Ishikawa (cell line): ENCODE results near the gene TBC1D8.

ENCODE experiments used
- CEBPB ChIP-seq: IDR thresholded peaks from 2 replicates; pipeline ENCODE4 v1.6.1; 2012
- CREB1 ChIP-seq: IDR thresholded peaks from 2 replicates; pipeline ENCODE4 v1.6.1; 2012; ENCODE audit warnings: low read depth
- EGR1 ChIP-seq: IDR thresholded peaks from 2 replicates; pipeline ENCODE4 v1.6.1; 2012
- EP300 ChIP-seq: IDR thresholded peaks from 2 replicates; pipeline ENCODE4 v1.6.1; 2012; ENCODE audit warnings: borderline replicate concordance
- FOXM1 ChIP-seq: IDR thresholded peaks from 2 replicates; pipeline ENCODE4 v1.6.1; 2012; ENCODE audit warnings: low read depth, borderline replicate concordance
- NFIC ChIP-seq: IDR thresholded peaks from 2 replicates; pipeline ENCODE4 v1.6.1; 2012
- RAD21 ChIP-seq: IDR thresholded peaks from 2 replicates; pipeline ENCODE4 v1.6.1; 2012; ENCODE audit warnings: low read depth
- REST ChIP-seq: IDR thresholded peaks from 2 replicates; pipeline ENCODE4 v1.6.1; 2012; ENCODE audit warnings: low read depth, mild to moderate bottlenecking
- TAF1 ChIP-seq: IDR thresholded peaks from 2 replicates; pipeline ENCODE4 v1.6.1; 2012; ENCODE audit warnings: low read depth, mild to moderate bottlenecking
- TCF12 ChIP-seq: IDR thresholded peaks from 2 replicates; pipeline ENCODE4 v1.6.1; 2012; ENCODE audit warnings: low read depth
- TEAD4 ChIP-seq: IDR thresholded peaks from 2 replicates; pipeline ENCODE4 v1.6.1; 2012
- YY1 ChIP-seq: IDR thresholded peaks from 2 replicates; pipeline ENCODE4 v1.6.1; 2012; ENCODE audit warnings: low read depth
- ZBTB7A ChIP-seq: IDR thresholded peaks from 2 replicates; pipeline ENCODE4 v1.6.1; 2012; ENCODE audit warnings: low read depth
- TF ChIP-seq, protein P1 (sequence below): IDR thresholded peaks from 2 replicates; pipeline ENCODE4 v1.6.1; 2012
- TF ChIP-seq, protein P2 (sequence below): IDR thresholded peaks from 2 replicates; pipeline ENCODE4 v1.6.1; 2012

Gene TBC1D8

GRCh38 chr2:101064868-101065549, 86.2 kb downstream of the TBC1D8 start:
- peak; percentile 64; the same call in 1 of the 2 replicates for TF ChIP-seq EP300
- no peak for TF ChIP-seq CEBPB
- peak; percentile 58; the same call in 1 of the 2 replicates for TF ChIP-seq FOXM1
- no peak for TF ChIP-seq CREB1
- no peak for TF ChIP-seq RAD21
- peak; percentile 70 for TF ChIP-seq TCF12
- peak; percentile 65 for TF ChIP-seq NFIC
- no peak for TF ChIP-seq EGR1
- TF ChIP-seq, protein P1, sequence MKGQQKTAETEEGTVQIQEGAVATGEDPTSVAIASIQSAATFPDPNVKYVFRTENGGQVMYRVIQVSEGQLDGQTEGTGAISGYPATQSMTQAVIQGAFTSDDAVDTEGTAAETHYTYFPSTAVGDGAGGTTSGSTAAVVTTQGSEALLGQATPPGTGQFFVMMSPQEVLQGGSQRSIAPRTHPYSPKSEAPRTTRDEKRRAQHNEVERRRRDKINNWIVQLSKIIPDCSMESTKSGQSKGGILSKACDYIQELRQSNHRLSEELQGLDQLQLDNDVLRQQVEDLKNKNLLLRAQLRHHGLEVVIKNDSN: no peak
- no peak for TF ChIP-seq YY1
- TF ChIP-seq ZBTB7A: no peak
- TF ChIP-seq TEAD4: peak; percentile 46; the same call in 1 of the 2 replicates

DNA sequence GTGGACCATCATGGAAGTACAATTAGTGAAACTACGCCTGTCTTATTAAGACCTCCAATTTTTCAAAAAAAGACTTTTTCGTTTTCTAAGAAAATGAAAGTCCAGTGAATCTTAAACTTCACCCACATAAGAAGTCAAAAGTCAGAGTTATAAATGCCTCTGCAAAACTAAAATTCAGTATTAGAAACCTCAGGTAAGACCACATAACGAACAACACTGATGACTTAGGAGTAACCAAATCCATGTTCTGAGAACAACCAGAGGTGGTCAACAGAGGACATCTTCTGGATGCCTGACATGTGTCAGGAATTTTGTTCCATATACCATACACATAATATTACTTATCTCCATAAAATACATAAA, 86.7 kb downstream of the TBC1D8 start:
- TF ChIP-seq EGR1: no peak
- TF ChIP-seq FOXM1: no peak
- TF ChIP-seq TEAD4: no peak
- no peak for TF ChIP-seq REST
- TF ChIP-seq CEBPB: no peak
- TF ChIP-seq EP300: no peak
- no peak for TF ChIP-seq CREB1
- TF ChIP-seq TCF12: no peak
- TF ChIP-seq, protein P2, sequence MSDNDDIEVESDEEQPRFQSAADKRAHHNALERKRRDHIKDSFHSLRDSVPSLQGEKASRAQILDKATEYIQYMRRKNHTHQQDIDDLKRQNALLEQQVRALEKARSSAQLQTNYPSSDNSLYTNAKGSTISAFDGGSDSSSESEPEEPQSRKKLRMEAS: no peak
- no peak for TF ChIP-seq YY1
- TF ChIP-seq RAD21: no peak
- TF ChIP-seq NFIC: no peak
- no peak for TF ChIP-seq ZBTB7A

DNA sequence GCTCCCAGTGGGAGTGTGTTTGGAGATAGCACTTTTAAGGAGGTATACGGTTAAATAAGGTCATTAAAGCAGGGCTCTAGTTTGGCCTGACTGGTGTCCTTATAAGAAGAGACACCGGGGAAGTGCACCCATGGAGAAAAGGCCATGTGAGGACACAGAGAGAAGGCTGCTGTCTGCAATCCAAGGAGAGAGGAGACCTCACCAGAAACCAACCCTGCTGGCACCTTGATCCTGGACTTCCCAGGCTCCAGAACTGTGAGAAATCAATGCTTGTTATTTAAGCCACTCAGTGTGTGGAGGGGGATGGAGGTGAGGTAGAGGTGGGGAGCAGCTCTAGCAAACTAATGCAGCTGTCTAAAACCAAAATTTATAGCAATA, 87.1 kb downstream of the TBC1D8 start:
- TF ChIP-seq NFIC: no peak
- TF ChIP-seq REST: no peak
- TF ChIP-seq, protein P2: no peak
- no peak for TF ChIP-seq TCF12
- no peak for TF ChIP-seq CEBPB
- TF ChIP-seq, protein P1: no peak
- TF ChIP-seq EP300: no peak
- TF ChIP-seq TEAD4: no peak
- no peak for TF ChIP-seq CREB1
- TF ChIP-seq TAF1: no peak
- no peak for TF ChIP-seq RAD21
- no peak for TF ChIP-seq FOXM1
- no peak for TF ChIP-seq ZBTB7A
- no peak for TF ChIP-seq YY1
- TF ChIP-seq EGR1: no peak

DNA sequence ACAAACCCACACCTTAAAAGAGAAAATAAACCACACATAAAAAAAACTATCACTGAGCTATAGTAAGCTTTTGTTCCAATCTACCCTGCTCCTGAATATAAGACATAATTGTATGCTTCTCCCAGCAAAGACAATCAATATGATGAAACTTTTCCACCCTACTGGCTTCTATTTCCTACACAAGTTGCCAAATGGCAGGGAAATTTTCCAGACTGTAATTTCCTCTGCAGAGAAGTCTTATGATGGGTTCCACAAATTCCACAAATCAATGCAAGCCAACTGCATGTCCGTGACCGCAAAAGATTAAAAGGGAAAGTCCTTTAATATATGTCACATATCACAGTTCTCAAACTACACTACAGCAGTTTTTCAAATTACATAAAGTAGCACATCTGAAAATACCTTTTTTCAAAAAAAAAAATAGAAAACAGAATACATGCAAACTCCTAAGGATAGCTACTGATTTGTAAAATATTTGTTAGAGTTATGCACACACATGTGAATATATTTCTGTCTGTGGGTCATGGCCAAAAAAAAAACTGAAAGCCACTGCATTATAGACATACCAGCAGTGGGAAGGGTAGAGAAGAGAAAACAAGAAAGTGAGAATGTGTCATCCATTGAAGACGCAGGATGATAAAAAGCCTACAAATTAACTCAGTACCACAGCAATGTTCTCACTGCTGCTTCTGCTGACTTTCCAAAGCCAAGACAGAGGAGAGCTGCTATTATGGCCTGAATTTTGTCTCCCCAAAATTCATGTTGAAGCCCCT, 87.6 kb downstream of the TBC1D8 start:
- TF ChIP-seq NFIC (peak; percentile 77), FOXM1 (peak; percentile 58), TEAD4 (peak; percentile 41; the same call in 1 of the 2 replicates), EP300 (peak; percentile 74; the same call in 1 of the 2 replicates), CEBPB (peak; percentile 57), EGR1 (no peak), TCF12 (peak; percentile 72), ZBTB7A (no peak), TAF1 (no peak), REST (peak; percentile 11; the same call in 1 of the 2 replicates)
- TF ChIP-seq, protein P2: no peak
